Left kidney (tissue), 2 donors: ENCODE data around the gene RGPD4. TPM values are rescaled to one million over a fixed set of nuclear protein-coding genes. Genes with fewer than 3 reads are reported as not detected.

Experiments
- DNase-seq: peaks from one replicate; pipeline ENCODE4 v3.0.0-alpha.2; 2013
- polyA plus RNA-seq: library from polyadenylated mRNA; unstranded; fragments of 120-200 nt; gene quantifications from one replicate; pipeline ENCODE4 v1.2.1, GENCODE V29; 2013; ENCODE audit not compliant: insufficient read length

Gene RGPD4
- polyA plus RNA-seq, 1 donor: 0.03 TPM

DNA sequence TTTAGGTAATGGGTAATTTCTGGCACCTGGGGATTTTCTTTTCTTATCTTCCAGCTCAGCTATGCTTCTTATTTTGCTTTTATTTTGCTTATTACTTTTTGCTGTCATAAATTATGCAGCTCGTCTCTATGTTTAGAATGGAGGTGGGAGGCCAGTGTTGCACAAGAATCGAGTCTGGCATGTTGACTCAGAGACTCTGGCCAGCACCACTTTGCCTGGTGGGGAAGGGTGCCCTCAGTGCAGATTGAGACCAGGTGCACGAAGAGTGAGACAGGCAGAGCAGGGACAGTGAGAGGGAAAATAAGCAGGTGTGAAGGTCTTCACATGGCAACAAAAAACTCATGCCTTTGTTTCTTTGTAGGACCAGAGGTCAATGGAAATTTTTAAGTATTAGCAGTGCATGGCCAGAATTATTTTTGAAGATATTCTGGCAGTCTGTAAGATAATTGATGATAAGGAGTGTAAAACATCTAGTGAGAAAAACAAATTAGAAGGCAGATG is 100.4 kb downstream of the RGPD4 start:
- no peak for DNase-seq

DNA sequence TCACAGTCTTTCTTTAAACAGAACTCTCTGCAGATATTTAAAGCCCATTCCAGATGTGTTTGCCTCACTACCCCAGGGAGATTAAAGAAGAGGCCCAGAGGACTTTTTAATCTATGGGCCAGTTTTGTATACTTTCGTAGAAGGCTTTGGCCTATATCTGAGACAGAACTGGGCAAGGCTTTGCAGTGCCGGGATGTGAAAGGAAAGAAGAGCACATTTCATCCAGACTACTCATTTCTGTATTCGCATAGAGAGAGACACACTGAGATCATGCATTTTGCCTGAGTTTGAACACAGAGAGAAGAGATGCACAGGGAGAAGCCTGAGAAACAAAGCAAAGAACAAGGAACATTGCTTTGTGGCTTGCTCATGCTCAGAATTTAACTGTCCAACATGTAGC is 104.7 kb downstream of the RGPD4 start:
- no peak for DNase-seq

DNA sequence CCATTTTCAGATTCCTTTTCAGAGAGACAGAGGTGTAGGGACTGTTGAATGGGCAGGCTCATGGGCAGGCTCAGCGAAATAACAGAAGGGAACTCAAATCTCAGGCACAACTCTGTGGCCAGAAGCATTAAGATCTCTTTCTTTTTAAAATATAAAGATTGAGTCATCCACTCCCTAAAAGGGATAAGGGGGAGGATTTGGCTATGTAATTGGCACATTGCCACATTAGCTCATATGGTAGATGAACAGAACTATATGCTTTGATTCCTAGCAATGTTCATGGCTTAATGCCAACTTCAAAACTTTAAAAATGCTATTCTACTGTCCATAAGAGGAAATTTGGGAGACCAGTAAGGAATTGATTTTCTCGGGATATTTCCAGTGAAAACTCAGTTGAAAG is 105.8 kb downstream of the RGPD4 start:
- peak; percentile 10 for DNase-seq

DNA sequence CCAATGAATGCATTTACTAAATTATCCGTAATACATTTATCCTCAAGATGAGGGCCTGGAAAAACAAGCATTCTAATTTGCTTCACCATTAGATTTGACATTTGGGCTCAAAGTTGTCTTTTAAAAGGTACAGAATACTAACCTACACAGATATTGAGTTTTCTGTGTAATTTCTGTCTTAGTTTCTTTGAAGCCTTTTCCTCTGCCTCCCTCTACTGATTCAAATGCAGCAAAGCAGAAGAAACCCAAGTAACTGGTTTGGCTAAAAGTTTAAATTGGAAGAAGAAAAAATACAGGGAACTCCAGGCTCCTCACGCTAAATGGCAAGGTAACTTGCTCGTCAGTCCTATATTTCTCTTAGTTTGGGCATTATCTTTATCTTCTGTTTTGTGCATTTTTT is 106.3 kb downstream of the RGPD4 start:
- DNase-seq: peak; percentile 34

DNA sequence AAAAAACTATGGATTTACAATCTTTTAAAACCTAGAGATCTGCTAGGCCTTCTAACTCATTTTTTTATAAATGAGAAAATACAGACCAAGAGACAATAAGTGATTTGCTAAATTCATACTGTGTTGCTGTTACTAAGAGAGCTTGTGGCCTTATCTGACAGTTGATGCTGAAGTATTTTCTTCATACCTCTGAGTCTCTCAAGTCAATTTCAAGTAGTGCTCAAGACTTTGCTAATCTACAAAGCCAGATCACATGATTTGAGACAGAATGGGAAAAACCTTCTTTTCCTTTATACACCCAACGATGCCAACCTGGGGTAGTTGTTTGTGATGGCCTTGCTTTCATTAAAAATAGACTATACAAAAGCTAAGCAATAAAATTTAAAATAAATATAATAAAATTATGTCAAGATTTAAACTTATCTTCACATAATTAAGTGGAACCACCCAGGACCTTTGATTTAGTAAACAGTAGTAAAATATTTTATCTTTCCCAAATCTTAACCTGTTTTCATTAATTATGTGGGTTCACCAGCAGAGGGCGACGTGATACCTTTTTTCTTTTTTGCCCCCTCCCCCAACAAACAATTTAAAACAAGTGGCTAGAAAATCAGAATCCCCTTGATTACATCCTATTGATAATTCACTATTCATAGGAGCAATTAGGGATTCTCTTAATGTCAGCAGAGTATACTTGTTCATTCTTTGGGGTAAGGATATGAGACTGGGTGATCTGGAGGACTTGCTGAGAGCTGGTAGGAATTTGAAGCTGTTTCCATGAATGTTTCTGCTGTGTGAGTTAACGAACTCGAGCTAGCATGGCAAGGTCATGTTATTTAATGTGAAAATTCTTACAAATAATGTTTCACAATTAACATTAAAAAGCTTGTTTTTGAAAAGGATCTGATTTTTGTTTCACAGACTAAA is 110.0 kb downstream of the RGPD4 start:
- peak; percentile 15 for DNase-seq

Other genes starting within 250 kb of the RGPD4 start
- gene SLC5A7, start 159.6 kb downstream of the RGPD4 start, polyA plus RNA-seq: 1.3 TPM